ENCODE results near the gene MOGAT1.

GRCh38 chr2:222733846-222734702 is 62.6 kb downstream of the MOGAT1 start:
- no peak for TF ChIP-seq CTCF (IDR thresholded peaks at IDR 0.05 in 2 of 3, conservative IDR thresholded peaks at IDR 0.05 in 1 of 3; ENCODE audit: insufficient read depth in 2 of 3, low read depth in 1 of 3, low read length in 3 of 3)
- TF ChIP-seq DPF2 (IDR thresholded peaks at IDR 0.05): no peak
- TF ChIP-seq CEBPZ (IDR thresholded peaks at IDR 0.05; ENCODE audit: borderline replicate concordance, low read depth, low read length): no peak
- TF ChIP-seq MTA3 (IDR thresholded peaks at IDR 0.05; ENCODE audit: borderline replicate concordance): no peak
- TF ChIP-seq RHOXF2B (CRISPR knock-in tag; conservative IDR thresholded peaks at IDR 0.05): no peak
- no peak for TF ChIP-seq YY1 (IDR thresholded peaks at IDR 0.05; ENCODE audit: borderline replicate concordance in 1 of 3, control insufficient read depth in 1 of 3, extremely low read depth in 1 of 3, insufficient read depth in 3 of 3, insufficient read length in 1 of 3, insufficient replicate concordance in 2 of 3, low read depth in 1 of 3, low read length in 2 of 3)
- TF ChIP-seq RAD21 (CRISPR knock-in tag; conservative IDR thresholded peaks at IDR 0.05 in 1 of 2, IDR thresholded peaks at IDR 0.05 in 1 of 2): no peak
- no peak for TF ChIP-seq PRDM10 (IDR thresholded peaks at IDR 0.05; ENCODE audit: partially characterized antibody)
- TF ChIP-seq HDAC2 (IDR thresholded peaks at IDR 0.05): no peak
